ENCODE measurements around the gene HECTD1.

DNA sequence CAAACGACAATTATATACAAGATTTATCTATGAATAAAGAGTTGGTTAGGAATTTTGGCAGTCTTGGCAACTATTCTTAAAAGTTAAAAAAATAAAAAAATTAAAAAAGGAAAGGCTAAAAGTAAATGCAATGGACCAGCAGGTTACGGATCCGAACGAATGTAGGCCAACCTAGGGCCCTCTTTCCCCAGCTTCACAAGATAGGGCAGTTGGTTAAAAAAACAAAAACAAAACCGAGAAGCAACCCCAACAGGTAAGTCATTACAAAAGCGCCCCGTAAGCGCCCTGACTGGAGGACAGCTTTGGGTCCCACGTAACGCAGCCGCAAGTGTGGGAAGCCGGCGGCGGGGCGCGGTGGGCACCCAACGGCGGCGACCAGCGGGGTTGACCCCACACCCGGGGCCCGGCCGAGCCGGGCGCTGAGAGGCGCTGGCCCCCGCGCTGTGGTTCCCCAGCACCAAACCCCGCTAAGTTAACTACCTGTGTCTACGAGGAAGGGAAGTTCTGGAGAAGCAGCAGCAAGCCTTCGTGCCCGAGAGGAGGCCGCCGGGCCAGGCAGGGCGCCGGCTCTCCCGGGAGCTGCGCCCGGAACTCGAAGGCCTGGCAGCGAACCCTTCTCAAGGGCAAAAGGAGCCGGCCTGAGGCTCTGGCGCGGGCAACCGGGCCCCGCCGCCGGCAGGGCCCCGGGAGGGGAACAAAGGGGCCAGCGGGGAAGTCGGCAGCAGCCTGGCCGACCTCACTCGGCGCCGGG lies 882 bp downstream of the HECTD1 start:
- TF ChIP-seq, protein P1, sequence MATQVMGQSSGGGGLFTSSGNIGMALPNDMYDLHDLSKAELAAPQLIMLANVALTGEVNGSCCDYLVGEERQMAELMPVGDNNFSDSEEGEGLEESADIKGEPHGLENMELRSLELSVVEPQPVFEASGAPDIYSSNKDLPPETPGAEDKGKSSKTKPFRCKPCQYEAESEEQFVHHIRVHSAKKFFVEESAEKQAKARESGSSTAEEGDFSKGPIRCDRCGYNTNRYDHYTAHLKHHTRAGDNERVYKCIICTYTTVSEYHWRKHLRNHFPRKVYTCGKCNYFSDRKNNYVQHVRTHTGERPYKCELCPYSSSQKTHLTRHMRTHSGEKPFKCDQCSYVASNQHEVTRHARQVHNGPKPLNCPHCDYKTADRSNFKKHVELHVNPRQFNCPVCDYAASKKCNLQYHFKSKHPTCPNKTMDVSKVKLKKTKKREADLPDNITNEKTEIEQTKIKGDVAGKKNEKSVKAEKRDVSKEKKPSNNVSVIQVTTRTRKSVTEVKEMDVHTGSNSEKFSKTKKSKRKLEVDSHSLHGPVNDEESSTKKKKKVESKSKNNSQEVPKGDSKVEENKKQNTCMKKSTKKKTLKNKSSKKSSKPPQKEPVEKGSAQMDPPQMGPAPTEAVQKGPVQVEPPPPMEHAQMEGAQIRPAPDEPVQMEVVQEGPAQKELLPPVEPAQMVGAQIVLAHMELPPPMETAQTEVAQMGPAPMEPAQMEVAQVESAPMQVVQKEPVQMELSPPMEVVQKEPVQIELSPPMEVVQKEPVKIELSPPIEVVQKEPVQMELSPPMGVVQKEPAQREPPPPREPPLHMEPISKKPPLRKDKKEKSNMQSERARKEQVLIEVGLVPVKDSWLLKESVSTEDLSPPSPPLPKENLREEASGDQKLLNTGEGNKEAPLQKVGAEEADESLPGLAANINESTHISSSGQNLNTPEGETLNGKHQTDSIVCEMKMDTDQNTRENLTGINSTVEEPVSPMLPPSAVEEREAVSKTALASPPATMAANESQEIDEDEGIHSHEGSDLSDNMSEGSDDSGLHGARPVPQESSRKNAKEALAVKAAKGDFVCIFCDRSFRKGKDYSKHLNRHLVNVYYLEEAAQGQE (IDR thresholded peaks at IDR 0.05; ENCODE audit: low read depth), result no peak
- TF ChIP-seq POLR2AphosphoS5 (IDR thresholded peaks at IDR 0.05; ENCODE audit: low read depth, low read length) (no peak), YY1 (IDR thresholded peaks at IDR 0.05; ENCODE audit: extremely low read depth, insufficient replicate concordance, low read depth, low read length) (no peak), EZH2phosphoT487 (IDR thresholded peaks at IDR 0.05; ENCODE audit: borderline replicate concordance) (no peak), SIN3A (IDR thresholded peaks at IDR 0.05; ENCODE audit: low read depth) (no peak), JUND (IDR thresholded peaks at IDR 0.05) (no peak), TCF7L2 (IDR thresholded peaks at IDR 0.05; ENCODE audit: borderline replicate concordance, extremely low read depth, insufficient read depth, insufficient read length) (no peak), SRF (IDR thresholded peaks at IDR 0.05; ENCODE audit: low read depth) (no peak), ZNF274 (IDR thresholded peaks at IDR 0.05; ENCODE audit: low read depth, low read length) (no peak), POLR2A (IDR thresholded peaks at IDR 0.05; ENCODE audit: borderline replicate concordance, extremely low read depth, insufficient read depth, insufficient read length) (no peak), EGR1 (IDR thresholded peaks at IDR 0.05; ENCODE audit: low read depth) (no peak)
- TF ChIP-seq, protein P2, sequence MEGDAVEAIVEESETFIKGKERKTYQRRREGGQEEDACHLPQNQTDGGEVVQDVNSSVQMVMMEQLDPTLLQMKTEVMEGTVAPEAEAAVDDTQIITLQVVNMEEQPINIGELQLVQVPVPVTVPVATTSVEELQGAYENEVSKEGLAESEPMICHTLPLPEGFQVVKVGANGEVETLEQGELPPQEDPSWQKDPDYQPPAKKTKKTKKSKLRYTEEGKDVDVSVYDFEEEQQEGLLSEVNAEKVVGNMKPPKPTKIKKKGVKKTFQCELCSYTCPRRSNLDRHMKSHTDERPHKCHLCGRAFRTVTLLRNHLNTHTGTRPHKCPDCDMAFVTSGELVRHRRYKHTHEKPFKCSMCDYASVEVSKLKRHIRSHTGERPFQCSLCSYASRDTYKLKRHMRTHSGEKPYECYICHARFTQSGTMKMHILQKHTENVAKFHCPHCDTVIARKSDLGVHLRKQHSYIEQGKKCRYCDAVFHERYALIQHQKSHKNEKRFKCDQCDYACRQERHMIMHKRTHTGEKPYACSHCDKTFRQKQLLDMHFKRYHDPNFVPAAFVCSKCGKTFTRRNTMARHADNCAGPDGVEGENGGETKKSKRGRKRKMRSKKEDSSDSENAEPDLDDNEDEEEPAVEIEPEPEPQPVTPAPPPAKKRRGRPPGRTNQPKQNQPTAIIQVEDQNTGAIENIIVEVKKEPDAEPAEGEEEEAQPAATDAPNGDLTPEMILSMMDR (IDR thresholded peaks at IDR 0.05 in 2 of 3, conservative IDR thresholded peaks at IDR 0.05 in 1 of 3; ENCODE audit: borderline replicate concordance in 1 of 3, insufficient read depth in 1 of 3, low read depth in 2 of 3, low read length in 2 of 3), result no peak
- TF ChIP-seq, protein P3, sequence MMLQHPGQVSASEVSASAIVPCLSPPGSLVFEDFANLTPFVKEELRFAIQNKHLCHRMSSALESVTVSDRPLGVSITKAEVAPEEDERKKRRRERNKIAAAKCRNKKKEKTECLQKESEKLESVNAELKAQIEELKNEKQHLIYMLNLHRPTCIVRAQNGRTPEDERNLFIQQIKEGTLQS (IDR thresholded peaks at IDR 0.05), result no peak

Data from HCT116 (cell line).